ENCODE results near the gene GPX2. TPM values are rescaled to one million over a fixed set of nuclear protein-coding genes. Genes with fewer than 3 reads are reported as not detected.
"Not testable (repeated sequence)": the region's sequence is repeated elsewhere in the genome, so short reads cannot be mapped to it uniquely, and the experiment has no call there.

Gene GPX2
- total RNA-seq, 1 donor from 2014 or later = 0.69 TPM

DNA sequence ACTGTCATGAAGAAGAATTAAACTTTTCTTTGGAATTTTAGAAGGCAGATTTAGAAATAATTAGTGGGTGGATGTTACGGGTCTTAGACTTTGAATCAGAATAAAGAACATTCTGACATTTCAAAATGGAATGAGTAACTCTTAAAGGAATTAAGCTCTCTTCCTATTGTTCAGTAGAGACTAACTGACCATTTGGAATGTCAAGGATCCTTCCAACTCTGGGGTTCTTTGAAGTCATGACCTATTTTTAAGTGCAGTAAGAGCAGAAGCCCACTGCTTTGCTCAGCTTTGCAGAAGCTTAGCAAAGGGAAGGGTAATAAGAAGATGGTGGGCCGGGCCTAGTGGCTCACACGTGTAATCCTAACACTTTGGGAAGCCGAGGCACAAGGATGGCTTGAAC, 24.3 kb downstream of the GPX2 start:
- H3K4me3 ChIP-seq = no peak overlapping the region
- H3K4me1 ChIP-seq = peaks cover 26% of the 10 kb centered on the region
- TF ChIP-seq, protein P1, sequence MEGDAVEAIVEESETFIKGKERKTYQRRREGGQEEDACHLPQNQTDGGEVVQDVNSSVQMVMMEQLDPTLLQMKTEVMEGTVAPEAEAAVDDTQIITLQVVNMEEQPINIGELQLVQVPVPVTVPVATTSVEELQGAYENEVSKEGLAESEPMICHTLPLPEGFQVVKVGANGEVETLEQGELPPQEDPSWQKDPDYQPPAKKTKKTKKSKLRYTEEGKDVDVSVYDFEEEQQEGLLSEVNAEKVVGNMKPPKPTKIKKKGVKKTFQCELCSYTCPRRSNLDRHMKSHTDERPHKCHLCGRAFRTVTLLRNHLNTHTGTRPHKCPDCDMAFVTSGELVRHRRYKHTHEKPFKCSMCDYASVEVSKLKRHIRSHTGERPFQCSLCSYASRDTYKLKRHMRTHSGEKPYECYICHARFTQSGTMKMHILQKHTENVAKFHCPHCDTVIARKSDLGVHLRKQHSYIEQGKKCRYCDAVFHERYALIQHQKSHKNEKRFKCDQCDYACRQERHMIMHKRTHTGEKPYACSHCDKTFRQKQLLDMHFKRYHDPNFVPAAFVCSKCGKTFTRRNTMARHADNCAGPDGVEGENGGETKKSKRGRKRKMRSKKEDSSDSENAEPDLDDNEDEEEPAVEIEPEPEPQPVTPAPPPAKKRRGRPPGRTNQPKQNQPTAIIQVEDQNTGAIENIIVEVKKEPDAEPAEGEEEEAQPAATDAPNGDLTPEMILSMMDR (IDR thresholded peaks at IDR 0.05) = no peak
- DNase-seq = no peak
- ATAC-seq = no peak
- no peak overlapping the region for H3K27ac ChIP-seq
- intact Hi-C loops (cut with DNase I) = no loop called here
- H3K36me3 ChIP-seq = no peaks in the 10 kb centered on the region
- H3K9me3 ChIP-seq = no peaks in the 10 kb centered on the region
- no peaks in the 10 kb centered on the region for H3K27me3 ChIP-seq

DNA sequence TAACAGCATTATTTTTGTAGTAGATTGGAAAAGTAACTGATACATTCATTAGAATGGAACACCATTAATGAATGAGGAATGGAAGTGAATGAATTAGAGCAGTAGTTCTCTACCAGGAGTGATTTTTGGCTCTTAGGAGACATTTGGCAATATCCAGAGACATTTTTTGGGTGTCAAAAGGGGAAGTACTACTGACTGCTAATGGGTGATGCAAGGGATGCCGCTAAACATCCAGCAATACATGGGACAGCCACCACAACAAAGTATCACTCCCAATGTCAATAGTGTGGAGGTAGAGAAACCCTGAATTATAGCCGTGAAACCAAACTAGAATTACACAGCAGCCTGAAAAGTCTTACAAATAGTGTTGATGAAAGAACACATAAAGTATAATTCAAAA, 26.7 kb downstream of the GPX2 start:
- TF ChIP-seq, protein P1 (IDR thresholded peaks at IDR 0.05) = no peak
- H3K9me3 ChIP-seq = no peaks in the 10 kb centered on the region
- no peaks in the 10 kb centered on the region for H3K36me3 ChIP-seq
- H3K27ac ChIP-seq = no peak overlapping the region
- peak; percentile 28 for ATAC-seq
- H3K4me3 ChIP-seq = peak overlapping the region; percentile 98
- intact Hi-C loops (cut with DNase I) = no loop called here
- DNase-seq = no peak
- H3K4me1 ChIP-seq = peaks cover 26% of the 10 kb centered on the region
- no peaks in the 10 kb centered on the region for H3K27me3 ChIP-seq

DNA sequence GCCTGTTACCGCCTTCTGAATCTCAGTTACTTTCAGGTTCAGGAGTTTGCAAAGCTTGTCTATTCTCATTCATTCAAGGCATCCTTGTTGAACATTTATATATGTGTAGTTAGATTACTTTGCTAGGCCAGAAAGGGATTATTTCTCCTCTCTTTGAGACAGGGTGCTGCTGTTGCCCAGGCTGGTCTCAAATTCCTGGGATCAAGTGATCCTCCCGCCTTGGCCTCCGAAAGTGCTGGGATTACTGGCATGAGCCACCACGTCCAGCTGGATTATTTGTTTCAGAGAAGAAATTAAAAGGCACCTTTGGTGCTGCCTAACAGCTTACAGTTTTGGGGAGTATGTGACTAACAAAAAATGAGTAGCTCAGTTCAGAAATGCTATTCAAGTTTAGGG, 27.5 kb downstream of the GPX2 start:
- Histone ChIP-seq H3K4me3 (peak overlapping the region; percentile 98), H3K36me3 (no peaks in the 10 kb centered on the region), H3K9me3 (no peaks in the 10 kb centered on the region), H3K27me3 (no peaks in the 10 kb centered on the region), H3K4me1 (peaks cover 26% of the 10 kb centered on the region), H3K27ac (peak overlapping the region; percentile 100)
- ATAC-seq = no peak
- TF ChIP-seq, protein P1 (IDR thresholded peaks at IDR 0.05) = no peak
- DNase-seq = no peak
- intact Hi-C loops (cut with DNase I) = no loop called here

DNA sequence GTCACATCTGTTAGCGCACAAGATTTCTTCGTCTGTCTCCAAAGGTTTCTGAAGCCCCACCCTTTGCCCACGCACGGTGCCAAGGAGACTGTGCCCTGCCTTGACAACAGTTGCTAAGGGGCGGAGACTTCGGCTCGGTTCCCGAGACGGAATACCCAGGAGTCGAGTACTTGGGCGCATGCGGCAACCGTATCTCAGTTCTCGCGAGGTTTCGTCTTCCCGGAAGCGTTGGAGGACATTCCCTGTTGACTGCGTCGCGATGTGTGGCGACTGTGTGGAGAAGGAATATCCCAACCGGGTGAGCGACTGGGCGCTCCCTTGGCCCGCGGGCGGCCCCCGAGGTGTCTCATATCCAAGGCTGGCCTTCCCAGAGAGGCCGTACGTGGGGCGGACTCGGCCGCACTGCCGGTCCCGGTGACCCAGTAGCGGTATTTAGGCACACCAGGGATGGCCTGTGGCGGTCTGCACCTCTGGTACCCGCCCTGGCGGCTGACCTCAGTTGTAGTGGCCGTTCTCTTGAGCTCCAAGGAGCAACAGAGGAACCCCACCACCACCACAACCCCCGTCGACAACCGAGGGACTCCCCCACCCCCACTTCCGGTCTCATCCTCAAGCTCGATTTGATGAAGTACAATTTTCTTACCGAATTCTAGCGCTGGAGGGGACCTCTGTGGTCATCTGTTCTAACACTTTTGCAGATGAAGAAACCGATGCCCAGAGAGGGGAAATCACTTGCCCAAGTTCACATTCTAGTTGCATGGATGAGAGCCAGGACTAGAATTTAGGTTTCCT, 28.1 kb downstream of the GPX2 start, which contains the start of gene CHURC1:
Gene CHURC1, plus strand, starts transcription at position 219 of the 792 bp plus-strand sequence. Its CDS starts 41 bp downstream, at position 260.
- peak within 1 kb of the TSS; percentile 98 for H3K4me3 ChIP-seq
- intact Hi-C loops (cut with DNase I) = no loop called here

DNA sequence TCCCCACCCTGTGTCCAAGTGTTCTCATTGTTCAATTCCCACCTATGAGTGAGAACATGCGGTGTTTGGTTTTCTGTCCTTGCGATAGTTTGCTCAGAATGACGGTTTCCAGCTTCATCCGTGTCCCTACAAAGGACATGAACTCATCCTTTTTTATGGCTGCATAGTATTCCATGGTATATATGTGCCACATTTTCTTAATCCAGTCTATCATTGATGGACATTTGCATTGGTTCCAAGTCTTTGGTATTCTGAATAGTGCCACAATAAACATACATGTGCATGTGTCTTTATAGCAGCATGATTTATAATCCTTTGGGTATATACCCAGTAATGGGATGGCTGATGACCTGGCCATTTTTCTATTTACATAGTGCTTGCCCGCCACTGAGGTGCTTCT, 29.1 kb downstream of the GPX2 start:
- intact Hi-C loops (cut with DNase I); DNase-seq: not testable (repeated sequence)

More for the DNA sequence above, 28.1 kb downstream of the GPX2 start, which contains the start of gene CHURC1:
- ATAC-seq (peak; percentile 100), DNase-seq (peak; percentile 99)
- Histone ChIP-seq H3K9me3 (no peaks in the 10 kb centered on the region), H3K27ac (peak within 1 kb of the TSS; percentile 100), H3K4me1 (peaks cover 24% of the 10 kb centered on the region), H3K36me3 (no peaks in the 10 kb centered on the region), H3K27me3 (no peaks in the 10 kb centered on the region)
- TF ChIP-seq, protein P1 (IDR thresholded peaks at IDR 0.05) = peak; percentile 7

DNA sequence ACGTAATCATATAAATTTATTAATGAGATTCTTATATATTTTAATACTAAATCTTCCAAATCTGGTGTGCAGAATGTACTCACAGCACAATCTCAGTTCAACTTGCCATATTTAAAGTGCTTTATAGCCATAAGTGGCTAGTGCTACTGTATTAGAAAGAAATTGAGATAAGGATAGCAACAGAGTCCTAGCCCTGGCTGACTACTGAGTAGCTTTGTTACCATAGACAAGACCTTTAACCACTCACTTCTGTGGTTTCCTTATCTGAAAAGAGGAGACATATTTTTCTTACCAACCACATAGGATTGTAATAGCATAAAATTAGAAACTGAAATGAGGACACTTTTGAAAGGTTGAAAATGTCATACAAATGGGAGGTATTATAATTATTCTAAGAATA, 30.3 kb downstream of the GPX2 start:
- no peak overlapping the region for H3K27ac ChIP-seq
- no peaks in the 10 kb centered on the region for H3K36me3 ChIP-seq
- intact Hi-C loops (cut with DNase I) = no loop called here
- H3K27me3 ChIP-seq = no peaks in the 10 kb centered on the region
- DNase-seq (no peak), ATAC-seq (no peak)
- peaks cover 13% of the 10 kb centered on the region for H3K4me1 ChIP-seq
- TF ChIP-seq, protein P1 (IDR thresholded peaks at IDR 0.05) = no peak
- H3K4me3 ChIP-seq = no peak overlapping the region
- no peaks in the 10 kb centered on the region for H3K9me3 ChIP-seq

More for the DNA sequence above, 29.1 kb downstream of the GPX2 start:
- Histone ChIP-seq H3K4me3 (peak overlapping the region; percentile 98), H3K27ac (peak overlapping the region; percentile 100), H3K4me1 (peaks cover 19% of the 10 kb centered on the region)
- H3K36me3 ChIP-seq, ATAC-seq, H3K9me3 ChIP-seq, H3K27me3 ChIP-seq: not testable (repeated sequence)

Data from upper lobe of right lung (tissue), 1 donor.